H9 (cell line): ENCODE results near the gene MNX1. TPM values are rescaled to one million over a fixed set of nuclear protein-coding genes. Genes with fewer than 3 reads are reported as not detected.

Experiments used
- DNase-seq: peaks from one replicate; pipeline ENCODE4 v3.0.0-alpha.2; 2017
- H2AFZ ChIP-seq: one replicate; pipeline ENCODE4 v1.6.1; 2013; ENCODE audit warnings: mild to moderate bottlenecking, low read length, control low read depth, moderate library complexity
- H2AK5ac ChIP-seq: 2 replicates; pipeline ENCODE4 v1.6.1; 2013; ENCODE audit warnings: low read length, control low read depth, mixed read lengths; ENCODE audit not compliant: insufficient read length
- H2BK120ac ChIP-seq: one replicate; pipeline ENCODE4 v1.6.1; 2013; ENCODE audit warnings: low read depth, mild to moderate bottlenecking, low read length, control low read depth, inconsistent platforms; ENCODE audit not compliant: poor library complexity, severe bottlenecking
- H2BK12ac ChIP-seq: 2 replicates; pipeline ENCODE4 v1.6.1; 2013; ENCODE audit warnings: low read length, control low read depth, mixed read lengths, low read depth; ENCODE audit not compliant: insufficient read length
- H2BK15ac ChIP-seq: 2 replicates; pipeline ENCODE4 v1.6.1; 2013; ENCODE audit warnings: low read depth, low read length, control low read depth
- H2BK20ac ChIP-seq: one replicate; pipeline ENCODE4 v1.6.1; 2013; ENCODE audit warnings: low read depth, mild to moderate bottlenecking, low read length, control low read depth, inconsistent platforms; ENCODE audit not compliant: poor library complexity, severe bottlenecking
- H2BK5ac ChIP-seq: 2 replicates; pipeline ENCODE4 v1.6.1; 2013; ENCODE audit warnings: low read length, control low read depth, mixed read lengths; ENCODE audit not compliant: insufficient read length
- H3K14ac ChIP-seq: 2 replicates; pipeline ENCODE4 v1.6.1; 2013; ENCODE audit warnings: low read length, control low read depth; ENCODE audit not compliant: insufficient read depth
- H3K18ac ChIP-seq: 2 replicates; pipeline ENCODE4 v1.6.1; 2013; ENCODE audit warnings: low read depth, mild to moderate bottlenecking, mixed read lengths, low read length, control low read depth; ENCODE audit not compliant: insufficient read length
- H3K23ac ChIP-seq: 2 replicates; pipeline ENCODE4 v1.6.1; 2013; ENCODE audit warnings: low read length, control low read depth, mixed read lengths, low read depth; ENCODE audit not compliant: insufficient read length
- H3K23me2 ChIP-seq: 2 replicates; pipeline ENCODE4 v1.6.1; 2013; ENCODE audit warnings: low read depth, mild to moderate bottlenecking, mixed read lengths, low read length, control low read depth; ENCODE audit not compliant: insufficient read length, poor library complexity, severe bottlenecking
- H3K27ac ChIP-seq: 2 replicates; pipeline ENCODE4 v1.5.1; 2013; ENCODE audit warnings: low read length, control low read depth, mixed read lengths, low read depth; ENCODE audit not compliant: insufficient read length
- H3K27me3 ChIP-seq: 2 replicates; pipeline ENCODE4 v1.6.1; 2013; ENCODE audit warnings: low read length, control low read depth, inconsistent platforms; ENCODE audit not compliant: insufficient read depth
- H3K4ac ChIP-seq: 2 replicates; pipeline ENCODE4 v1.6.1; 2013; ENCODE audit warnings: low read depth, mild to moderate bottlenecking, control low read depth, inconsistent platforms, low read length, moderate library complexity
- H3K4me1 ChIP-seq: 2 replicates; pipeline ENCODE4 v1.6.1; 2013; ENCODE audit warnings: low read length, control low read depth, inconsistent platforms; ENCODE audit not compliant: insufficient read depth
- H3K4me2 ChIP-seq: 2 replicates; pipeline ENCODE4 v1.6.1; 2013; ENCODE audit warnings: low read length, control low read depth, mixed read lengths; ENCODE audit not compliant: insufficient read length, insufficient read depth
- H3K56ac ChIP-seq: 2 replicates; pipeline ENCODE4 v1.6.1; 2013; ENCODE audit warnings: low read depth, mild to moderate bottlenecking, mixed read lengths, low read length, control low read depth; ENCODE audit not compliant: insufficient read length
- H3K79me1 ChIP-seq: 2 replicates; pipeline ENCODE4 v1.6.1; 2013; ENCODE audit warnings: low read depth, mild to moderate bottlenecking, moderate library complexity, low read length, control low read depth, inconsistent platforms; ENCODE audit not compliant: insufficient read depth, poor library complexity, severe bottlenecking
- H3K79me2 ChIP-seq: 2 replicates; pipeline ENCODE4 v1.6.1; 2013; ENCODE audit warnings: low read length, control low read depth, inconsistent platforms; ENCODE audit not compliant: insufficient read depth
- H3K9ac ChIP-seq: 2 replicates; pipeline ENCODE4 v1.6.1; 2013; ENCODE audit warnings: low read length, control low read depth, mixed read lengths; ENCODE audit not compliant: insufficient read length; ENCODE audit errors: extremely low read depth
- H3K9me3 ChIP-seq: one replicate; pipeline ENCODE4 v1.6.1; 2013; ENCODE audit warnings: low read depth, low read length, inconsistent platforms; ENCODE audit not compliant: control insufficient read depth
- H3T11ph ChIP-seq: one replicate; pipeline ENCODE4 v1.6.1; 2013; ENCODE audit warnings: mild to moderate bottlenecking, low read length, control low read depth, inconsistent platforms
- H4K20me1 ChIP-seq: one replicate; pipeline ENCODE4 v1.6.1; 2013; ENCODE audit not compliant: control insufficient read depth, insufficient read length, insufficient read depth
- H4K5ac ChIP-seq: 2 replicates; pipeline ENCODE4 v1.6.1; 2013; ENCODE audit warnings: low read depth, mild to moderate bottlenecking, mixed read lengths, low read length, control low read depth; ENCODE audit not compliant: insufficient read length
- H4K8ac ChIP-seq: replicated peaks from 2 replicates; pipeline ENCODE4 v1.6.1; 2013; ENCODE audit warnings: low read length, control low read depth, mixed read lengths, low read depth; ENCODE audit not compliant: insufficient read length
- H4K91ac ChIP-seq: 2 replicates; pipeline ENCODE4 v1.6.1; 2013; ENCODE audit warnings: low read depth, mild to moderate bottlenecking, moderate library complexity, mixed read lengths, low read length, control low read depth; ENCODE audit not compliant: insufficient read length
- H3K27ac Mint-ChIP-seq, 3 experiments: 2 replicates in 2 of 3; 3 replicates in 1 of 3; pipeline ENCODE4 v1.8.0; 2020 to 2021; ENCODE audit warnings: mixed read lengths in 3 of 3, mild to moderate bottlenecking in 1 of 3, moderate library complexity in 1 of 3
- H3K27me3 Mint-ChIP-seq: 2 replicates; pipeline ENCODE4 v1.8.0; 2021; ENCODE audit warnings: low read depth, mild to moderate bottlenecking, moderate library complexity, mixed read lengths
- H3K36me3 Mint-ChIP-seq, 3 experiments: 2 replicates in 2 of 3; 3 replicates in 1 of 3; pipeline ENCODE4 v1.8.0; 2020 to 2021; ENCODE audit warnings: low read depth in 3 of 3, mixed read lengths in 3 of 3; ENCODE audit not compliant: insufficient read depth in 1 of 3
- H3K4me1 Mint-ChIP-seq, 2 experiments: 2 replicates each; pipeline ENCODE4 v1.8.0; 2020; ENCODE audit warnings: mixed read lengths in 2 of 2
- H3K4me3 Mint-ChIP-seq, 2 experiments: 2 replicates in 1 of 2; 3 replicates in 1 of 2; pipeline ENCODE4 v1.8.0; 2020 to 2021; ENCODE audit warnings: mild to moderate bottlenecking in 2 of 2, mixed read lengths in 2 of 2, moderate library complexity in 1 of 2
- H3K9me3 Mint-ChIP-seq, 2 experiments: 2 replicates in 1 of 2; 3 replicates in 1 of 2; pipeline ENCODE4 v1.8.0; 2020; ENCODE audit warnings: mild to moderate bottlenecking in 2 of 2, mixed read lengths in 2 of 2, moderate library complexity in 1 of 2
- CTCF ChIP-seq: fragments of 200-600 bp; sonication (generic); conservative IDR thresholded peaks from 3 replicates; pipeline ENCODE4 v1.8.0; 2021; ENCODE audit warnings: antibody characterized with exemption, mild to moderate bottlenecking
- WGBS: extraction: QIAGEN DNeasy Blood & Tissue Kit; methylation state at CpG from one replicate; pipeline ENCODE4 v1.1.7; 2013; ENCODE audit warnings: missing lambda C conversion rate, low lambda C conversion rate, mixed read lengths; ENCODE audit not compliant: insufficient read length; ENCODE audit errors: extremely low coverage; 5-methylcytosine and 5-hydroxymethylcytosine counted together
- total RNA-seq: library from RNA; stranded (reverse); gene quantifications from 2 replicates; pipeline ENCODE4 v1.2.1, GENCODE V29; 2021

The MNX1 gene
- total RNA-seq, 1 experiment from 2014 or later, result not detected

GRCh38 chr7:157027568-157028198 lies 17.2 kb upstream of the MNX1 start:
- no peak overlapping the region for H2BK5ac ChIP-seq
- no peak overlapping the region for H3K4me3 Mint-ChIP-seq
- no peak overlapping the region for H2BK20ac ChIP-seq
- peaks cover 94% of the 10 kb centered on the region for H3K27me3 Mint-ChIP-seq
- H3K27ac Mint-ChIP-seq, result no peak overlapping the region
- no peak overlapping the region for H3K27ac ChIP-seq
- H3K79me2 ChIP-seq, result no peaks in the 10 kb centered on the region
- no peaks in the 10 kb centered on the region for H3K23me2 ChIP-seq
- TF ChIP-seq CTCF, result no peak
- H3K36me3 Mint-ChIP-seq, result no peaks in the 10 kb centered on the region
- no CpG with 5 or more reads among the region's 11 CpGs for WGBS
- no peaks in the 10 kb centered on the region for H4K20me1 ChIP-seq
- H3K14ac ChIP-seq, result no peak overlapping the region
- no peak for DNase-seq
- H3K4me2 ChIP-seq, result no peak overlapping the region
- H3K23ac ChIP-seq, result no peak overlapping the region
- H2BK15ac ChIP-seq, result no peak overlapping the region
- H4K8ac ChIP-seq, result no peak overlapping the region
- no peak overlapping the region for H2BK120ac ChIP-seq
- peaks cover 3% of the 10 kb centered on the region in 2 experiments for H3K4me1 Mint-ChIP-seq
- no peak overlapping the region for H3K18ac ChIP-seq
- H3K9ac ChIP-seq, result no peak overlapping the region
- no peak overlapping the region for H2BK12ac ChIP-seq
- no peak overlapping the region for H4K5ac ChIP-seq
- H3K79me1 ChIP-seq, result no peaks in the 10 kb centered on the region
- 0 out of 2 replicates have a peak, but pooled peaks cover 2% of the 10 kb centered on the region for H3K4me1 ChIP-seq
- no peak overlapping the region for H2AK5ac ChIP-seq
- H3K9me3 ChIP-seq, result no peaks in the 10 kb centered on the region
- H2AFZ ChIP-seq, result no peak overlapping the region
- no peak overlapping the region for H3K56ac ChIP-seq
- no peak overlapping the region for H3T11ph ChIP-seq
- no peak overlapping the region for H3K4ac ChIP-seq
- H4K91ac ChIP-seq, result no peak overlapping the region
- peaks cover 0 to 9% of the 10 kb centered on the region in 2 experiments; a peak in 2 of 5 replicates for H3K9me3 Mint-ChIP-seq
- peaks cover 32% of the 10 kb centered on the region for H3K27me3 ChIP-seq
